GM18502 (cell line): ENCODE results near the gene SEPTIN8.
A peak's percentile ranks its signal among the peaks of the same experiment; 100 is the strongest.

Source experiments
- ATAC-seq: cut with Tn5 transposase; IDR thresholded peaks from one replicate; pipeline ENCODE4 v1.9.1; 2021; ENCODE audit warnings: mild to moderate bottlenecking; ENCODE audit not compliant: unreplicated experiment, poor library complexity

Gene SEPTIN8

DNA sequence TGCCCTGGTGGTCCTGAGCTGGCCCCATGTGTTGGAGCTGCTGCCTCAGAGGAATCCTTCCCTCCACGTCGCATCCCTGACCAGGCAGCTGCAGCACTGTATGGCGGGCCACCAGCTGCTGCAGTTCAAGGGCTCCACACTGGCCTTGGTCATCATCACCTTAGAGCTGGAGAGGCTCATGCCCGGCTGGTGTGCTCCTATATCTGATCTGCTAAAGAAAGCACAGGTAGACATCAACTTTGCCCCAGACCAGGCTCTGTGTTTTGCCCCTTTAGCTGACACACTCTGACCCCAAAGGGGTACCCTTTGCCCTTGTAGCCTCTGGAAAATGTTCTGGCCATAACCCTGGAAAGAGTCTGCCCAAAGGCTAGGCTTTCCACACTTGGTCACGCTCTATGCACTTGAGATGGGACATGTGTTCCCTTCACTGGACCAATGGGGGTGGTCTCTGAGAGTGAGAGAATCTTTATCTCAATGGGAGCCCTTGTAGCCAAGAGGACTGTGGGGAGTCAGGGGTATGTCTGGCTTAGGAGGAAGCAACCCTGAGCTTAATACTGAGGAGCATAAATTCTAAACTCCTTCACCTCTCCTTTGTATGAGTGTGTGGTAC, 25.0 kb downstream of the SEPTIN8 start:
- ATAC-seq, result no peak

GRCh38 chr5:132751444-132751843, 25.6 kb downstream of the SEPTIN8 start:
- ATAC-seq, result peak; percentile 45

GRCh38 chr5:132750471-132751230, 26.4 kb downstream of the SEPTIN8 start:
- ATAC-seq, result peak; percentile 39

GRCh38 chr5:132749506-132749905, 27.5 kb downstream of the SEPTIN8 start:
- no peak for ATAC-seq

DNA sequence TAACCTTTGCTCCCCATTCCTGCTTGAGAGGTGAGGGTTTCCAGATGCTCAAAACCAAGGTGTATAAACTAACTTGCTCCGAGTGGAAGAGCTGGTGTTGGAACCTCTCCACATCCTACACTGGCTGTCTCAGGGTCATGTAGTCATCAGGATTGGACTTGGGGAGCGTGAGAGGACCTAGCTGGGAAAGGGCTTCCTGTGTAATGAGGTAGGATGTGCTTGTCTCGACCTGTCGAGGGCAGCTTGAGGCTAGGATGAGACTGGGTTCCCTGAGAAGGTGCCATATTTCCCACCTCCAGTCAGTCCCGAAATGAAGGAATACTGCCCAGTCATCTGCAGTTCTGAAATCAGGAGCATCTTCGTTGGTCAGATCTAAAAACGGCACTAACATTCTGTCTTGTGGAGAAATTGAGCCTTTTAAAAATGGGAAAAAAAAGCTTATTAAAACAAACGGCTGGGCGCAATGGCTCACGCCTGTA, 28.5 kb downstream of the SEPTIN8 start:
- ATAC-seq, result no peak

DNA sequence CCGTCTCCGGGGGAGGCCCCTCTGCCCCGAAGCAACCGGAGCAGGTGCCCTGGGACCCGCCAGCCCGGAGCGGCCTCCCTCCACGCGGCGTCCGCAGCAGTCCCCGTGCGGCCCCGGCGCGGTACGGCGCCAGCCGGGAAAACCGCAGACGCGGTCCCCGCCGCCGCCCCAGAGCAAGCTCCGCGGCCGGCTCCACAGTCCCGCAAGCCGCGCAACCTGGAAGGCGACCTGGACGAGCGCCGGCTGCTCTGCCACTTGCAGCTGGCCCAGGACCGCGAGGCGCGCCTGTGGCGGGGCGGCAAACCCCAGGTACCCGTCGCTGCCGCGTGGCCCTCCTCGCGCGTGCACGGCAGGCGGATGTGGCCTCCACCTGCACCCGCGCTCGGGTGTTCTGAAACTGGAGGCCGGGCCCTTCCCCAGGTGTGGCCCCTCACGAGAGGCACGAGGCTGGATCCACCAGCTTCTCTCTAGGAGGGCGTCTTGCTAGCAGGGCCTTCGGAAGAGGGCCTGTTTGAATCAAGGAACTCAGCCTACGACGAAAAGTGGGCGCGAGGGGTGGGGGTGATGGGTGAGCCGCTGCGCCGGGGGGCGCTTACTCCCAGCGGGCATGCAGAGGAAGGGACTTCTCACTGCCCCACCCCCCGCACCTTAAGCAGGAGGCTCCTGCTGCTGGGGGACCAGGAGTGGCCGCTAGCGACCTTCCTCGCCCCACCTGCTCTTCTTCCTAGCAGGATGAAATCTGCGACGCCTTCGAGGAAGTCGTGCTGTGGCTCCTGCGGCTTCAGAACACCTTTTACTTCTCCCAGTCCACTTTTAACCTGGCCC, 29.2 kb downstream of the SEPTIN8 start:
- ATAC-seq, result no peak

- peak; percentile 47 for ATAC-seq
Observed at GRCh38 chr5:132746954-132747615, 30.0 kb downstream of the SEPTIN8 start, which contains the start of gene CCNI2. TSS of gene CCNI2 (plus strand) at chr5:132747426. CDS start at chr5:132747496, 70 bp downstream.

DNA sequence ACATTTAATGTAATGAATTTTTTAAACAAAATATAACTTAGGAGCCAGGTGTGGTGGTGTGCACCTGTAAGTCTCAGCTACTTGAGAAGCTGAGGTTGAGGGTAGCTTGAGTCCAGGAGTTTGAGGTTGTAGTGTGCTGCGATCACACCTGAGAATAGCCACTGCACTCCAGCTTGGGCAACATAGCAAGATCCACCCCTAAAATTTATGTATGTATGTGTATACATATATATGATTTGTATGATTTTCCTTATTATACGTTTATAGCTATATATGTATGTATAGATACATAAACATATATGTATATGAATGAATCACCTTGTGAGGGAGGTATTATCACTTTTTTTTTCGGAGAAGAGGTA, 30.5 kb downstream of the SEPTIN8 start:
- ATAC-seq, result no peak

- ATAC-seq, result no peak
Observed at GRCh38 chr5:132744659-132745058, 32.4 kb downstream of the SEPTIN8 start.

DNA sequence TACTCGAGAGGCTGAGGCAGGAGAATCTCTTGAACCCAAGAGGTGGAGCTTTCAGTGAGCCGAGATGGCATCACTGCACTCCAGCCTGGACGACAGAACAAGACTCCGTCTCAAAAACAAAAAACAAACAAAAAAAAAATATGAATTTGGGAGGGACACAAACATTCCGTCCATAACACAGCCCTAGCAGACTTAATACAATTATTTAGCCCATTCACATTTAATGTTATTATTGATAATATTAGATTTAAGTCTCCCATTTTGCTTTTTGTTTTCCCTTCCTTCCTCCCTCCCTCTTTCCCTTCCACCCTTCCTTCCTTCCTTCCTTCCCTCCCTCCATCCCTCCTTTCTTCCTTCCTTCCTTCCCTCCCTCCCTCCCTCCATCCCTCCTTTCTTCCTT, 34.4 kb downstream of the SEPTIN8 start:
- no peak for ATAC-seq

DNA sequence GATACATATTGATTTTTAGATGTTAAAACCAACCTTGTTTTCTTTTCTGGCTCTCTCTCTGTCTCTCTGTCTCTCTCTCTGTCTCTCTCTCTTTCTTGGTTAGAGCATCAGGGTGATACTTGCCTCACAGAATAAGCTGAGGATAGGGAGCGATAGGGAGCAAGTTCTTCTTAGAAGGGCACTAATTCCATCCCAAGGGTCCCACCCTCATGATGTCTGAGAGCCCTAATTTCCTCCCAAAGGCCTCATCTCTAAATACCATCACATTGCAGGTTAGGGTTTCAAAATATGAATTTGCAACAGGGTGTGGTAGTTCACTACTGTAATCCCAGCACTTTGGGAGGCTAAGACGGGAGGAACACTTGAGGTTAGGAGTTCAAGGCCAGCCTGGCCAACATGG, 34.9 kb downstream of the SEPTIN8 start:
- no peak for ATAC-seq

- ATAC-seq, result no peak
Observed at GRCh38 chr5:132739232-132739631, 37.8 kb downstream of the SEPTIN8 start.

DNA sequence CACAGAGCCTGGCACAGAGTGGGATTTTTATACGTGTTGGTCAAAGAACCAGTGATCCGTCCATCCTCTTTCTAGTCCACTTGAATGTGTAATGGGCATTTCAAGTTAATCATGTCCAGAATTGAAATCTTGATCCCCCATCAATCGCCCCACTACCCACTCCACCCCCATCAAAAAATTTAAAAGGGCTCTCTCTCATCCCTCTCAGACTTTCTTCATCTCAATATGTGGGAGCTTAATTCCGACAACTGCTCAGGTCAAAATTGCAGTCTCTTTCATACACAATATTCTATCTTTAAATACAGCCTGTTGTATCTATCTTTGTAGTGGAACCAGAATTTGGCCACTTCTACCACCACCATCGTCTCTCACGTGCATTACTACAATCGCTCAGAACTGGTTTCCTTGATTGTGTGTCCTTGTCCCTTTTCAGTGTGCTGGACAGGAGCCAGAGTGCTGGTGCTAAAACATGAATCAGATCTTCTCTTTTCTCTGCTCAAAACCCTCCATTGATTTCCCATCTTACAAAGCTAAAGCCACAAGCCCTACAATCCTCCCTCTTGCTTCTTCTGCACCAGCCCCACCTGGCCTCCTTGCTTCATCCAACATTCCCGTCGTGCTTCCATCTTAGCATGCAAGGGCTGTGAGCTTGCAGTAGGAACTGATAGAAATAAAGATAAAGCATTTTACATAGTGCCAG, 38.9 kb downstream of the SEPTIN8 start:
- no peak for ATAC-seq

- peak; percentile 92 for ATAC-seq
Observed at GRCh38 chr5:132736853-132737833, 39.9 kb downstream of the SEPTIN8 start, which contains the start of gene KIF3A. TSS of gene KIF3A (minus strand) at chr5:132737546. CDS start at chr5:132737419, 127 bp downstream.

DNA sequence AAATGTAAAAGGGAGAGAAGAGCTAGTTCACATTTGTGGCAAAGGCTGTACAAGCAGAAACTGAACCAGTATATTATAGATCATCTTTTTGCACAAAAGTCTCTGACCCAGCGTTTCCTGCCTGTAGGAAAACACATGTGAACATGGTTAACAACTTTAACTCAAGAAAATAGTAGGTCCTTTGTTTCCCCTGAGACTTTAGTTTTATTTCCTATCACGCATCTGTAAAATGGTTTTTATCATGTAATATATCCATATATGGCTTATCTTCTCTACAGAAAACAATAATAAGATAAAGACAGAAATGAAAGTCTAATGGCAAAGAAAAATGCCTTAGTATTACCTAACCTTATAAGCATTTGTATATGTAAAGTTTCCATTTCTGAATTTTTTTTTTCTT, 42.4 kb downstream of the SEPTIN8 start:
- no peak for ATAC-seq

DNA sequence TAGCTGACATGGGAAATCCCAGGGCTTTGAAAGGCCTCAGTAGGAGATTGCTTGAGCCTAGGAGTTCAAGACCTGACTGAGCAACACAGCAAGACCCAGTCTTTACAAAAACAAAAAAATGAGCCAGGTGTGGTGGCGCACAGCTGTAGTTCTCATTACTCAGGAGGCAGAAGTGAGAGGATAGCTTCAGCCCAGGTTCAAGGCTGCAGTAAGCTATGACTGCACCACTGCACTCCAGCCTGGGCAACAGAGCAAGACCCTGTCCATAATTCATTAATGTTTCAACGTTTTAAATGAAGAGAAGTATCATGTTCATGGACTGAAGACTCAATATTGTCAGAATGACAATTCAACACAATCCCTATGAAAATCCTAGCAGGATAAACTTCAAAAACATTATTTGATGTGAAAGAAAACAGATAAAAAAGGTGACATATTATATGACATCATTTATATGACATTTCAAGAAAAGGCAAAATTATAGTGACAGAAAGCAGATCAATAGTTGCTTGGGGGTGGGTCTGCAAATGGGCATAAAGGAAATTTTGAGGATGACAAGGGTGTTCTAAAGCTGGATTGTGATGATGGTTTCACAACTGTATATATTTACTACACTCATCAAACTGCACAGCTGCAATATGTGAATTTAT, 43.4 kb downstream of the SEPTIN8 start:
- no peak for ATAC-seq

DNA sequence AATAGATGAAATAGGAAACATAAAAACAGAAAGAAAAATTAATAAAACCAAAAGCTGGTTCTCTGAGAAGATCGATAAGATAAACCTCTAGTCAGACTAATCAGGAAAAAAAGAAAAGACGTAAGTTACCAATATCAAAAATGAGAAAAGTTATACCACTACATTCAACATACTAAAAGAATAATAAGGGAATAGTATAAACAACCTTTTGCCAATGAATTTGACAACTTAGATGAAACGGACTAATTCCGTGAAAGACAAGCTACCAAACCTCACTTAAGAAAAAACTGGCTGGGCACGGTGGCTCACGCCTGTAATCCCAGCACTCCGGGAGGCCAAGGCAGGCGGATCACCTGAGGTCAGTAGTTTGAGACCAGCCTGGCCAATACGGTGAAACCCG, 47.1 kb downstream of the SEPTIN8 start:
- no peak for ATAC-seq

- no peak for ATAC-seq
Observed at GRCh38 chr5:132725745-132726144, 51.3 kb downstream of the SEPTIN8 start.
